MCF 10A (cell line): ENCODE results near the gene FNDC1. TPM values are rescaled to one million over a fixed set of nuclear protein-coding genes. Genes with fewer than 3 reads are reported as not detected.

Experiments used
- BruUV-seq: library from RNA; stranded (reverse); fragments of 400-500 nt; replicated peaks from 2 replicates; lab custom pipeline; 2021; lab: Mats Ljungman, UMichigan
- CTCF ChIA-PET: fragments of 300-600 bp; sonication (Branson Sonifier 250); formaldehyde crosslinking; extraction: SDS; loops from one replicate; lab custom pipeline; 2021; ENCODE audit warnings: antibody characterized with exemption, inconsistent platforms; lab: Yijun Ruan, JAX
- POLR2A ChIA-PET: fragments of 300-600, 350-650 bp; sonication (Branson Sonifier 250); formaldehyde crosslinking; extraction: SDS; loops from one replicate; lab custom pipeline; 2020; ENCODE audit warnings: antibody characterized with exemption, inconsistent platforms; lab: Yijun Ruan, JAX
- DNase-seq: peaks from one replicate; pipeline ENCODE4 v3.0.0-alpha.2; 2018; ENCODE audit not compliant: unreplicated experiment
- H3K27ac Mint-ChIP-seq: one replicate; pipeline ENCODE4 v1.8.0; 2022; ENCODE audit warnings: mild to moderate bottlenecking, low read depth, mixed read lengths; ENCODE audit not compliant: unreplicated experiment
- H3K27me3 Mint-ChIP-seq: one replicate; pipeline ENCODE4 v1.8.0; 2022; ENCODE audit warnings: mixed read lengths; ENCODE audit not compliant: insufficient read depth, unreplicated experiment
- H3K36me3 Mint-ChIP-seq: one replicate; pipeline ENCODE4 v1.8.0; 2022; ENCODE audit warnings: mild to moderate bottlenecking, moderate library complexity, mixed read lengths; ENCODE audit not compliant: insufficient read depth, unreplicated experiment
- H3K4me1 Mint-ChIP-seq: one replicate; pipeline ENCODE4 v1.8.0; 2022; ENCODE audit warnings: mixed read lengths; ENCODE audit not compliant: insufficient read depth, unreplicated experiment
- H3K4me3 Mint-ChIP-seq: one replicate; pipeline ENCODE4 v1.8.0; 2022; ENCODE audit warnings: mild to moderate bottlenecking, moderate library complexity, mixed read lengths; ENCODE audit not compliant: unreplicated experiment
- H3K9me3 Mint-ChIP-seq: one replicate; pipeline ENCODE4 v1.8.0; 2022; ENCODE audit warnings: mixed read lengths; ENCODE audit not compliant: unreplicated experiment
- intact Hi-C: fragments of 100-400 bp; cut with micrococcal nuclease; formaldehyde crosslinking; loops from 2 replicates; pipeline ENCODE4 v1.14.1; 2022
- total RNA-seq: library from RNA; stranded (reverse); gene quantifications from 2 replicates; pipeline ENCODE4 v1.2.3, GENCODE V29; 2022
- TF ChIP-seq, protein P1 (sequence below): fragments of 200-600 bp; IDR thresholded peaks from one replicate; pipeline ENCODE4 v1.8.0; 2022; ENCODE audit warnings: antibody characterized with exemption, mild to moderate bottlenecking; ENCODE audit not compliant: unreplicated experiment

FNDC1 gene
- total RNA-seq, 1 experiment from 2014 or later, result not detected

DNA sequence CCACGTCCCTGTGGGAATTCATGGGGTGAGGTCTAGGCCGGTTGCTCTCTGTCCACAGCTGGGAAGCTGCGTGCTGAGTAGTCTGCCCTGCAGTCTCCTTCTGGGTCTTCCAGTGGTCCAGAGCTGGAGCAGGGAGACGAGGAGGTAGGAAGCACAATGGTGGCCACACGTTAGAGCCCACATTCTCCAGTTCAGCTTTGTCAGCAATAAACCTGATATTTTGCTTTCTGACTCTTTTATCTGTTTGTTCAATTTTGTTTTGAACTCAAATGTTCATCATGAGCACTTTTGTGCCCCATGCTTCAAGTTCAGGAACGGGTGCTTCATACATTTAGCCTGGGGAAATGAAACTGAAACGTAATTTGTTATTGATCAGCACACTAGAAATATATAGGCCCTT lies 21.3 kb downstream of the FNDC1 start:
- intact Hi-C loops, result no loop called here
- peaks cover 25% of the 10 kb centered on the region for H3K27me3 Mint-ChIP-seq
- ChIA-PET CTCF (interaction anchor here (0.7 to 1.1 kb wide), 2 partner anchors 16 to 443 kb away, joined by 3 to 9 read pairs; no protein-coding TSS in a partner anchor), POLR2A (no interaction called here)
- TF ChIP-seq, protein P1, sequence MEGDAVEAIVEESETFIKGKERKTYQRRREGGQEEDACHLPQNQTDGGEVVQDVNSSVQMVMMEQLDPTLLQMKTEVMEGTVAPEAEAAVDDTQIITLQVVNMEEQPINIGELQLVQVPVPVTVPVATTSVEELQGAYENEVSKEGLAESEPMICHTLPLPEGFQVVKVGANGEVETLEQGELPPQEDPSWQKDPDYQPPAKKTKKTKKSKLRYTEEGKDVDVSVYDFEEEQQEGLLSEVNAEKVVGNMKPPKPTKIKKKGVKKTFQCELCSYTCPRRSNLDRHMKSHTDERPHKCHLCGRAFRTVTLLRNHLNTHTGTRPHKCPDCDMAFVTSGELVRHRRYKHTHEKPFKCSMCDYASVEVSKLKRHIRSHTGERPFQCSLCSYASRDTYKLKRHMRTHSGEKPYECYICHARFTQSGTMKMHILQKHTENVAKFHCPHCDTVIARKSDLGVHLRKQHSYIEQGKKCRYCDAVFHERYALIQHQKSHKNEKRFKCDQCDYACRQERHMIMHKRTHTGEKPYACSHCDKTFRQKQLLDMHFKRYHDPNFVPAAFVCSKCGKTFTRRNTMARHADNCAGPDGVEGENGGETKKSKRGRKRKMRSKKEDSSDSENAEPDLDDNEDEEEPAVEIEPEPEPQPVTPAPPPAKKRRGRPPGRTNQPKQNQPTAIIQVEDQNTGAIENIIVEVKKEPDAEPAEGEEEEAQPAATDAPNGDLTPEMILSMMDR, result no peak
- no peaks in the 10 kb centered on the region for H3K4me1 Mint-ChIP-seq
- no peaks in the 10 kb centered on the region for H3K9me3 Mint-ChIP-seq
- H3K36me3 Mint-ChIP-seq, result no peaks in the 10 kb centered on the region
- no peak overlapping the region for H3K4me3 Mint-ChIP-seq
- DNase-seq, result no peak
- H3K27ac Mint-ChIP-seq, result no peak overlapping the region
- no TSS peak for BruUV-seq

DNA sequence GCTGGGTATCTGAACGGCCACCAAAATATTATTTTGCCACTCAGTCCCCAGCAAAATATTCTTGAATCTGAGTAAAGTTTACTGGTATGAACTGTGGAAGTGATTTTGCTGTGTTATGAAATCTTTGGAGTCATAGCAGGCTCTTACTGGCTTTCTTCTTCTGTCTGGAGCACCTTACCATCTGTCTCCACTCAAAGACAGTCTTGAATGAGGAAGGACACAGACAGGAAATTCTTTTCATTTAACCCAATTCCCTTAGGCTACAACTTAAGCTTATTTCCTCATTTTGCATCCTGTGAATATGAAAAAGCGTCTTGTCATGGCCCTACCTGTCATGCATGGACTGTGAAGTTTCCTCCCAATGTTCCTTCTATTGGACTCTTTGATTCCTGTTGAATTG lies 24.7 kb downstream of the FNDC1 start:
- no peak for DNase-seq
- intact Hi-C loops, result no loop called here
- Mint-ChIP-seq H3K9me3 (no peaks in the 10 kb centered on the region), H3K4me3 (no peak overlapping the region), H3K36me3 (no peaks in the 10 kb centered on the region), H3K4me1 (no peaks in the 10 kb centered on the region), H3K27ac (no peak overlapping the region), H3K27me3 (peaks cover 14% of the 10 kb centered on the region)
- ChIA-PET CTCF (interaction anchor here (0.9 kb wide), 1 partner anchor 59 kb away, joined by 3 read pairs; no protein-coding TSS in a partner anchor), POLR2A (no interaction called here)
- BruUV-seq, result no TSS peak
- TF ChIP-seq, protein P1, result no peak

DNA sequence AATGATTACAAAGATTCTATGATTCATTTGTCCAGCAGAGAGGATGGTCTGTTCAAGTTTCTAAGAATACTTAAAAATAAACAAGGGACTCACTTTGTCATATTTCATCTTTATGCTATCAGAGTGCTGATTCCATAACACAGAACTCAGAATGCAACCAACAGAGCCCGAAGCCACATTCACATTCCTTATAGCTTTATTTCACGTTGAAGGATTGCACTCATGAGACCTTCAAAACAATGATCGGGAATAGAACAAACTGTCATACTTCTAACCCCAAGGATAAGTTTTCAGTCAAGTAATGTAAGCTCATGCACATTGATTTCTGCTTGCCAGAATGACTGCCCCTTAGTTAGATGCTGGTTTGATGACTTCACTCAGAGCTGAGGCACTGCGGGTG lies 25.2 kb downstream of the FNDC1 start:
- POLR2A ChIA-PET, result no interaction called here
- no peaks in the 10 kb centered on the region for H3K36me3 Mint-ChIP-seq
- CTCF ChIA-PET, result interaction anchor here (0.9 kb wide), 1 partner anchor 58 kb away, joined by 3 read pairs; no protein-coding TSS in a partner anchor
- peaks cover 14% of the 10 kb centered on the region for H3K27me3 Mint-ChIP-seq
- TF ChIP-seq, protein P1, result no peak
- DNase-seq, result no peak
- H3K27ac Mint-ChIP-seq, result no peak overlapping the region
- BruUV-seq, result no TSS peak
- H3K4me3 Mint-ChIP-seq, result no peak overlapping the region
- intact Hi-C loops, result no loop called here
- H3K4me1 Mint-ChIP-seq, result no peaks in the 10 kb centered on the region
- H3K9me3 Mint-ChIP-seq, result no peaks in the 10 kb centered on the region

DNA sequence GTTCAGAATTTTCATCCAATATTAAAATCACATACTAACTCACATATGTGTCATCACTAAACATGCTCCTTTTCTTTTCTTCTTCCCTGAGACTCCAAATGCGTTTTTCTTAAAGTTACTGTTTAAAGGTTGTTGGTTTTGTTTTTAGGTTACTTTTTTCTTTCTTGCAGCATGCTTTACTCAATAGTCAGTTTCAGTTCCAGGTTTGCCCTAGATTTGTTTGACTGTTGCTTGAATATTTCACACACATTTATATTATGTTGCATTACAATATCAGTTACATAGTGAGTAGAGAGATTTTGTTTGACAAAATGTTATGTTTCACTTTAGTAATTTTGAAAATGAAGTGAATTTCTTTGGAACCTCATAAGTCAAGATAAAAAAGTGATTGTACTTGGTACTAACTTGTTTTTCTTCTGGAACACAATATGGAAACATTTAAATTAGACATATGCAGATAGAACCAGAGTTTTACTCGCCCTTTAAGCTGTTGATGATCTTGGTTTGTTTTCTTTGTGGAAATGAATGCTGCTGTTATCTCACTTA lies 27.3 kb downstream of the FNDC1 start:
- DNase-seq, result no peak

More for the DNA sequence above, 27.3 kb downstream of the FNDC1 start:
- H3K27me3 Mint-ChIP-seq, result peaks cover 14% of the 10 kb centered on the region
- H3K36me3 Mint-ChIP-seq, result no peaks in the 10 kb centered on the region
- no peaks in the 10 kb centered on the region for H3K9me3 Mint-ChIP-seq
- H3K4me1 Mint-ChIP-seq, result no peaks in the 10 kb centered on the region
- ChIA-PET CTCF (no interaction called here), POLR2A (no interaction called here)
- no TSS peak for BruUV-seq
- TF ChIP-seq, protein P1, result no peak
- intact Hi-C loops, result no loop called here
- no peak overlapping the region for H3K27ac Mint-ChIP-seq
- no peak overlapping the region for H3K4me3 Mint-ChIP-seq
